Thyroid gland (tissue), 4 donors: Measurements from ENCODE around the gene NBPF4.
"Not testable (repeated sequence)": the region's sequence is repeated elsewhere in the genome, so short reads cannot be mapped to it uniquely, and the experiment has no call there.

Source experiments
- POLR2A ChIP-seq, 2 donors: fragments of 450-650 bp; IDR thresholded peaks; one replicate each; pipeline ENCODE4 v1.6.1; 2017; ENCODE audit warnings: antibody characterized with exemption in 2 of 2, mild to moderate bottlenecking in 2 of 2, moderate library complexity in 1 of 2
- TF ChIP-seq, protein P1 (sequence below), 6 experiments: fragments of 200-600 bp in 3 of 6; fragments of 450-650 bp in 3 of 6; sonication (generic) in 3 of 6; IDR thresholded peaks; one replicate each; pipeline ENCODE4 v1.5.1; 2016 to 2019; ENCODE audit warnings: antibody characterized with exemption in 6 of 6, mild to moderate bottlenecking in 2 of 6, inconsistent platforms in 1 of 6, moderate library complexity in 1 of 6

DNA sequence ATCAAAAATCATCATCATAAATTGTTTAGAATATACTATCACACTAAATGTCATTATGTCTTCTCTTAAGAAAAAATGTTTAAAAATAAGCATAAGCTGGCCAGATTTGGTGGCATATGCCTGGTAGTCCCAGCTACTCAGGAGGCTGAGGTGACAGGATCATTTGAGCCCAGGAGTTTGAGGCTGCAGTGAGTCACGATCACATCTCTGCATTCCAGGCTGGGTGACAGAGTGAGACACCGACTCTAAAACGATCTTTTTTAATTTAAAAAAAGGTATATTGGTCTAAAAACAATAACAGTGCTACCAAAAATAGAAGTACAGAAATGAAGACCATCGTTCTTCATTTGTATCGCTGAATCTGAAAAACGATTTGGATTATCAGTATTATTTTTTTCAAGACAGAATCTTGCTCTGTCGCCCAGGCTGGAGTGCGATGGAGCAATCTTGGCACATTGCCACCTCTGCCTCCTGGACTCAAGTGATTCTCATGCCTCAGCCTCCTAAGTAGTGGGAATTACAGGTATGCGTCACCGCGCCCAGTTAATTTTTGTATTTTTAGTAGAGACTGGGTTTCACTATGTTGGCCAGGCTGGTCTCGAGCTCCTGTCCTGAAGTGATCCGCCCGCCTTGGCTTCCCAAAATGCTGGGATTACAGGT lies 26.2 kb downstream of the NBPF4 start:
- not testable (repeated sequence) for TF ChIP-seq POLR2A (IDR thresholded peaks at IDR 0.05)
- TF ChIP-seq, protein P1, sequence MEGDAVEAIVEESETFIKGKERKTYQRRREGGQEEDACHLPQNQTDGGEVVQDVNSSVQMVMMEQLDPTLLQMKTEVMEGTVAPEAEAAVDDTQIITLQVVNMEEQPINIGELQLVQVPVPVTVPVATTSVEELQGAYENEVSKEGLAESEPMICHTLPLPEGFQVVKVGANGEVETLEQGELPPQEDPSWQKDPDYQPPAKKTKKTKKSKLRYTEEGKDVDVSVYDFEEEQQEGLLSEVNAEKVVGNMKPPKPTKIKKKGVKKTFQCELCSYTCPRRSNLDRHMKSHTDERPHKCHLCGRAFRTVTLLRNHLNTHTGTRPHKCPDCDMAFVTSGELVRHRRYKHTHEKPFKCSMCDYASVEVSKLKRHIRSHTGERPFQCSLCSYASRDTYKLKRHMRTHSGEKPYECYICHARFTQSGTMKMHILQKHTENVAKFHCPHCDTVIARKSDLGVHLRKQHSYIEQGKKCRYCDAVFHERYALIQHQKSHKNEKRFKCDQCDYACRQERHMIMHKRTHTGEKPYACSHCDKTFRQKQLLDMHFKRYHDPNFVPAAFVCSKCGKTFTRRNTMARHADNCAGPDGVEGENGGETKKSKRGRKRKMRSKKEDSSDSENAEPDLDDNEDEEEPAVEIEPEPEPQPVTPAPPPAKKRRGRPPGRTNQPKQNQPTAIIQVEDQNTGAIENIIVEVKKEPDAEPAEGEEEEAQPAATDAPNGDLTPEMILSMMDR (IDR thresholded peaks at IDR 0.05): not testable (repeated sequence)
